Hepatocyte (in vitro differentiated cells): ENCODE measurements around the gene CEP89. TPM values are rescaled to one million over a fixed set of nuclear protein-coding genes. Genes with fewer than 3 reads are reported as not detected.

Experiments used
- DNase-seq: peaks from one replicate; pipeline ENCODE4 v3.0.0-alpha.2; 2016; ENCODE audit warnings: low spot score
- H2AFZ ChIP-seq: fragments of 200-600 bp; sonication (generic); 2 replicates; pipeline ENCODE4 v1.6.0; 2016; ENCODE audit warnings: antibody characterized with exemption, mild to moderate bottlenecking
- H3K27ac ChIP-seq: fragments of 200-600 bp; sonication (generic); 2 replicates; pipeline ENCODE4 v1.5.1; 2016; ENCODE audit warnings: mild to moderate bottlenecking
- H3K27me3 ChIP-seq: fragments of 200-600 bp; sonication (generic); 2 replicates; pipeline ENCODE4 v1.6.1; 2016
- H3K36me3 ChIP-seq: fragments of 200-600 bp; sonication (generic); replicated peaks from 2 replicates; pipeline ENCODE4 v1.5.1; 2016; ENCODE audit warnings: low read depth; ENCODE audit not compliant: insufficient read depth
- H3K4me1 ChIP-seq: fragments of 200-600 bp; sonication (generic); 2 replicates; pipeline ENCODE4 v1.5.1; 2016; ENCODE audit warnings: mild to moderate bottlenecking, moderate library complexity; ENCODE audit not compliant: insufficient read depth
- H3K4me2 ChIP-seq: fragments of 200-600 bp; sonication (generic); 2 replicates; pipeline ENCODE4 v1.6.0; 2016
- H3K4me3 ChIP-seq: fragments of 200-600 bp; sonication (generic); 2 replicates; pipeline ENCODE4 v1.5.1; 2016; ENCODE audit warnings: mild to moderate bottlenecking
- H3K79me2 ChIP-seq: fragments of 200-600 bp; sonication (generic); 2 replicates; pipeline ENCODE4 v1.6.0; 2017; ENCODE audit warnings: mild to moderate bottlenecking
- H3K9me2 ChIP-seq: fragments of 200-600 bp; sonication (generic); replicated peaks from 2 replicates; pipeline ENCODE4 v1.6.0; 2017; ENCODE audit warnings: mild to moderate bottlenecking; ENCODE audit not compliant: insufficient read depth
- H3K9me3 ChIP-seq: fragments of 200-600 bp; sonication (generic); 2 replicates; pipeline ENCODE4 v1.5.1; 2016; ENCODE audit warnings: low read depth, mild to moderate bottlenecking
- H4K20me1 ChIP-seq: fragments of 200-600 bp; sonication (generic); 2 replicates; pipeline ENCODE4 v1.6.0; 2016; ENCODE audit warnings: mild to moderate bottlenecking; ENCODE audit not compliant: insufficient read depth, poor library complexity, severe bottlenecking
- CTCF ChIP-seq: fragments of 200-600 bp; sonication (generic); IDR thresholded peaks from 2 replicates; pipeline ENCODE4 v1.5.1; 2016; ENCODE audit warnings: antibody characterized with exemption, mild to moderate bottlenecking; ENCODE audit not compliant: poor library complexity
- EZH2 ChIP-seq: fragments of 200-600 bp; sonication (generic); IDR thresholded peaks from 2 replicates; pipeline ENCODE4 v1.6.1; 2016; ENCODE audit warnings: antibody characterized with exemption, mild to moderate bottlenecking, borderline replicate concordance
- EZH2phosphoT487 ChIP-seq: fragments of 200-600 bp; sonication (generic); IDR thresholded peaks from one replicate; pipeline ENCODE4 v1.6.1; 2018; ENCODE audit warnings: antibody characterized with exemption, mild to moderate bottlenecking, low read depth, moderate library complexity; ENCODE audit not compliant: unreplicated experiment, severe bottlenecking
- WGBS: methylation state at CpG from one replicate; pipeline ENCODE4 v1.1.6; 2016; ENCODE audit warnings: low lambda C conversion rate; ENCODE audit errors: missing lambda C conversion rate; 5-methylcytosine and 5-hydroxymethylcytosine counted together
- polyA plus RNA-seq: library from polyadenylated mRNA; unstranded; fragments of >200 nt; fragmentation: Nextera tagmentation; extraction: Ambion mirVana; gene quantifications from 2 replicates; pipeline ENCODE4 v1.2.1, GENCODE V29; 2016
- total RNA-seq: library from RNA; depleted of rRNA; stranded (reverse); fragments of >200 nt; gene quantifications from 2 replicates; pipeline ENCODE4 v1.2.3, GENCODE V29; 2014

The CEP89 gene
- total and polyA plus RNA-seq, 2 experiments from 2014 or later: 12.1 to 16.4 TPM

GRCh38 chr19:32864318-32865007 lies 107.3 kb downstream of the CEP89 start:
- Histone ChIP-seq H3K4me3 (no peak overlapping the region), H3K36me3 (no peaks in the 10 kb centered on the region)
- 93% methylated on average over 35 of the region's 35 CpGs for WGBS

GRCh38 chr19:32863841-32864240 lies 107.9 kb downstream of the CEP89 start:
- no peaks in the 10 kb centered on the region for H3K9me3 ChIP-seq
- no peak overlapping the region for H3K27ac ChIP-seq
- TF ChIP-seq CTCF (no peak), EZH2phosphoT487 (no peak), EZH2 (no peak)
- no peak overlapping the region for H2AFZ ChIP-seq
- DNase-seq: no peak
- no peaks in the 10 kb centered on the region for H3K79me2 ChIP-seq
- H3K4me2 ChIP-seq: no peak overlapping the region
- H3K4me1 ChIP-seq: no peaks in the 10 kb centered on the region
- H4K20me1 ChIP-seq: no peaks in the 10 kb centered on the region
- no peak overlapping the region for H3K4me3 ChIP-seq
- H3K36me3 ChIP-seq: no peaks in the 10 kb centered on the region
- no peaks in the 10 kb centered on the region for H3K9me2 ChIP-seq
- 96% methylated on average over 13 of the region's 13 CpGs for WGBS
- no peaks in the 10 kb centered on the region for H3K27me3 ChIP-seq

More at GRCh38 chr19:32864318-32865007, 107.3 kb downstream of the CEP89 start:
- Histone ChIP-seq H3K9me3 (no peaks in the 10 kb centered on the region), H3K79me2 (no peaks in the 10 kb centered on the region), H3K27ac (no peak overlapping the region), H2AFZ (no peak overlapping the region), H3K4me2 (no peak overlapping the region), H3K9me2 (no peaks in the 10 kb centered on the region), H3K27me3 (no peaks in the 10 kb centered on the region), H4K20me1 (no peaks in the 10 kb centered on the region), H3K4me1 (no peaks in the 10 kb centered on the region)
- no peak for DNase-seq
- TF ChIP-seq EZH2 (no peak), EZH2phosphoT487 (no peak), CTCF (no peak)

- no peak for DNase-seq
- Histone ChIP-seq H3K4me1 (no peaks in the 10 kb centered on the region), H3K27ac (no peak overlapping the region), H3K9me2 (no peaks in the 10 kb centered on the region), H3K27me3 (no peaks in the 10 kb centered on the region), H2AFZ (no peak overlapping the region), H3K4me3 (no peak overlapping the region), H3K79me2 (no peaks in the 10 kb centered on the region), H3K9me3 (no peaks in the 10 kb centered on the region), H3K4me2 (no peak overlapping the region), H4K20me1 (no peaks in the 10 kb centered on the region), H3K36me3 (no peaks in the 10 kb centered on the region)
- TF ChIP-seq EZH2: no peak
- no peak for TF ChIP-seq CTCF
- no peak for TF ChIP-seq EZH2phosphoT487
- 96% methylated on average over 8 of the region's 8 CpGs for WGBS
These were observed 108.5 kb downstream of the CEP89 start for GRCh38 chr19:32863301-32863700.

- no peaks in the 10 kb centered on the region for H3K79me2 ChIP-seq
- no peaks in the 10 kb centered on the region for H3K9me2 ChIP-seq
- no peak overlapping the region for H3K27ac ChIP-seq
- WGBS: 97% methylated on average over 14 of the region's 14 CpGs
- no peaks in the 10 kb centered on the region for H3K27me3 ChIP-seq
- H4K20me1 ChIP-seq: no peaks in the 10 kb centered on the region
- H3K36me3 ChIP-seq: no peaks in the 10 kb centered on the region
- no peak for TF ChIP-seq EZH2
- no peak overlapping the region for H3K4me2 ChIP-seq
- H3K9me3 ChIP-seq: no peaks in the 10 kb centered on the region
- no peak overlapping the region for H2AFZ ChIP-seq
- no peaks in the 10 kb centered on the region for H3K4me1 ChIP-seq
- DNase-seq: no peak
- no peak overlapping the region for H3K4me3 ChIP-seq
These were observed 109.0 kb downstream of the CEP89 start for GRCh38 chr19:32862741-32863140.
